Upper lobe of left lung (tissue), 4 donors: Measurements from ENCODE around the gene SMPD3.

Experiments used
- CTCF ChIP-seq, 6 experiments: fragments of 450-650 bp in 4 of 6; fragments of 200-600 bp in 2 of 6; sonication (generic) in 2 of 6; IDR thresholded peaks; one replicate each; pipeline ENCODE4 v1.5.1; 2016 to 2019; ENCODE audit warnings: antibody characterized with exemption in 6 of 6
- EP300 ChIP-seq, 4 donors: sonication (generic); formaldehyde crosslinking; IDR thresholded peaks; one replicate each; pipeline ENCODE4 v1.5.1; 2017; ENCODE audit warnings: antibody characterized with exemption in 4 of 4, control low read depth in 2 of 4
- POLR2AphosphoS5 ChIP-seq, 2 donors: sonication (generic); formaldehyde crosslinking; IDR thresholded peaks; one replicate each; pipeline ENCODE4 v1.5.1; 2017; ENCODE audit warnings: antibody characterized with exemption in 2 of 2

- no peak for TF ChIP-seq CTCF (IDR thresholded peaks at IDR 0.05)
- TF ChIP-seq POLR2AphosphoS5 (IDR thresholded peaks at IDR 0.05), result no peak
- no peak for TF ChIP-seq EP300 (IDR thresholded peaks at IDR 0.05)
These were observed 90.4 kb downstream of the SMPD3 start for GRCh38 chr16:68357923-68358322.
